Stimulated activated CD8-positive, alpha-beta memory T cell treated with anti-CD3 and anti-CD28 coated beads, Interleukin-2, amount 100 ng/mL, for 1 hour (primary cell): Measurements from ENCODE around the gene SLC26A6.

ENCODE experiments used
- DNase-seq, 2 donors: peaks; one replicate each; pipeline ENCODE4 v3.0.0-alpha.2; 2020; ENCODE audit warnings: low read depth in 2 of 2

The SLC26A6 gene

DNA sequence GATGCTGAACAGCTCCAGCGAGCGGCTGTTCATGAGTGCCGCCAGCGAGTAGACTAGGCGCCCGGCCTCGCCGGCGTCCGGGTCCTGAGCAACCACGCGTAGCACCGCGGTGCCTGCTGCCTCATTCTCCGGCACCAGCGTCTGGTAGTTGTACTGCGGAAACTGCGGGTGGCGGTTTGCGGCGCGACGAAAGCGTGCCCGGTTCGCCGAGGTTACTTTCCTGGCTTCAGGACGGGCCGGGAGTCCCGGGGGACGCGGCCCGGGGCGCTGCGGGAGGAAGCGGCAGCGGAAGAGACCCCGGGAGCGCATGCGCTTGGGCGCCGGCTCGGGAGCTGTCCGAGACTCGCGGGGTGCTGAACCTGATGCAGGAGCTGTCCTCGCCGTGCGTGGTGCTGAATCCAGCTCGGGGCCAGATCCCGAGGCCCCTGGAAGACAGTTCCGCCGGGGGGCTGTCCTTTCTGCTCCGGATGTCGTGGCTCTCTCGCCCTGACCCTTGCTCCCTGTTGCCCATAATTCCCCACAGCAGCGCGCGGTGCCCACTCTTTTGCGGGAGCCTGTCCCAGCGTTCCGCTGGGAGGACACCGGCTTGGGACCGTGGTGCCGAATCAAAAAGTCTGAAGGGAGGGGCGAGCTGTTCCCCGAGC is 26.4 kb upstream of the SLC26A6 start:
- peak; percentile 55 to 57 for DNase-seq

DNA sequence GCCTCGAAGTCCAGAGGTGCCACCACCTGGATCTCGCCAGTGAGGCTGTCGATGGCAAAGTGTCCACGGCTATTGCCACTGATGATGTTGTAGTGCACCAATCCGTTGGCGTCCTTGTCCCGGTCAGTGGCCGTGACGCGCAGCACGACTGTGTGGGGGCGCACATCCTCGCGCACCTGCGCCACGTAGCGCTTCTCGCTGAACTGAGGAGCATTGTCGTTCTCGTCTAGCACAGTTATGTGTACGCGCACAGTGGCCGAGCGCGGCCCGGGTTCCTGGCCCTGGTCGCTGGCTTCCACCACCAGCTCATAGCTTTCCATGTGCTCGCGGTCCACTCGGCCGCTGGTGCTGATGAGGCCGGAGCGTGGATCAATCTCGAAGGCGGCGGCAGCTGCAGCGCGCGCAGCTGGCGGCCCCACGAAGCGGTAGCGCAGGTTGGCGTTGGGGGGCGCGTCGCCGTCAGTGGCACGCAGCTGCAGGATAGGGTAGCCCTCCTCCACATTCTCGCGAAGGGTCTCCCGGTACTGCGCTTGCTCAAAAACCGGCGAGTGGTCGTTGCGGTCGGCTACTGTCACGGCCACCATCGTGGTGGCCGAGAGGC is 25.6 kb upstream of the SLC26A6 start:
- DNase-seq, result no peak

DNA sequence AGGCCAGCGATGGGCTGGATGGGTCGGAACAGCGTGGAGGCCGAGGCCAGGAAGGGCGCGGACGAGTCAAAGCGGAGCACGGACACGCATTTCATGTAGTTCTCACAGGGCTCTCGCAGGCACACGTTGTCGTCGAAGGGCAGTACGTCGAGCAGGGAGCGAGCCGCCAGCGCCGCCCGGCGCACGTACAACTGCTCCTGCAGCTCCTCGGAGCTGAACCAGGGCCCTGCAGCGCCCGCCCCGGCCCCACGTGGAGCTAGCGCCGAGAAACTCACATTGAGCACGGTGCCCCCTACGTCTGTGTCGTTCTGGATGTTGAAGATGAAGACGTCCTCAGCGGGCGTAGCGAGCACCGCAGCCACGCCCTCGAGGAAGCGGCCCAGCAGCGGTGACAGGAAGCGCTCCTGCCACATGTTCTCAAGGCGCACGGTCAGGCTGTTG is 21.6 kb upstream of the SLC26A6 start:
- no peak for DNase-seq

DNA sequence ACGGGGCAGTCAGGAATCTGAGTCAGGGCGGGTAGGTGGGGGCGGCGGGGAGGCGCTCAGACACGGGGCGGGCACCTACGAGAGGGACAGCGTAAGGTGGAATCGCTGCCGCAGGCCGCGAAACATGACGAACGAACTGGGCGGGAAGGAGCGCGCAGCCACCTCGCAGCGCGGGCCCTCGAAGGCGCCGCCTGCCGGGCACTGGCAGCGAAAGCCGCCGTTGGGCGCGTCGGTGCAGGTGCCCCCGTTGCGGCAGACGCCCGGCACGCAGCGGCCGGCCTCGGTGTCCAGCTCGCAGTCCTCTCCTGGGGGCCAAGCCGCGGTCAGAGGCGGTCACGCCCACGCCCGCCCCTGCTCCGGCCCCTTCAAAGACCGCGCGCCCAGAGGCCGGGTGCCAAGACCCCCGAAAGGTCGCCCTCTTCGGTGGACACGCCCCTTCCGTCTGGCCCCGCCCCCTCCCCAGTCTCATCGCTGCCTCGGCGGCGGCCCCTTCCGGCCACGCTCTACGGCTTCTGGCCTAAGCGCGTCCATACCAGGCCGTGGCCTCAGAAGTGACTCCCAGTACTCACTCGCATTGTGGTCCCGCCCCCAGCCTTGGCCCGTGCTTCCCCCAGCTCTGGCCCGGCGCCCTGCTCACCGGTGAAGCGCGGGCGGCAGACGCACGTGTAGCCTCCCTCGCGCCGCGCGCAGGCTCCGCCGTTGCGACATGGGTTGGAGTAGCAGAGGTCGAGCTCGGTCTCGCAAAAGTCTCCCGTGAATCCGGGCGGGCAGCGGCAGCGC is 21.0 kb upstream of the SLC26A6 start:
- DNase-seq, result peak; percentile 68 to 74

DNA sequence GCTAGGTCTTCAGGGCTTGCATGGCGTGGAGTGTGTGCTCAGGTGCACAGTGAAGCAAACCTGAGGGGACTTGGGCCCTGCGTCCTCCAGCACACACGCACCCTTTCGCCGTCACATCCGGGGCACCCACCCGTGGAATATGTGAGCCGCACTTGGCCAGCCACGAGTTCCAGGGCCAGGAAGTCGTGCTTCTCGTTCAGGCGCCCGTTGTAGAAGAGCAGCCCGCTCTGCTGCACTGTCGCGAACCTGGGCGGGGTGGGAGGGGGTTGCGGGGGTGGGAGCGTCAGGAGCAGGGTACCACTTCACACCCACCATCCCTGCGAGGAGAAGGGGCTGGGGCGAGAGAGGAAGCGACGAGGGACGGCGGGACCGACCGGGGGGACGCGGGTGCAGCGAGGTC is 20.3 kb upstream of the SLC26A6 start:
- peak in 1 of 2 donors; percentile 33 for DNase-seq

DNA sequence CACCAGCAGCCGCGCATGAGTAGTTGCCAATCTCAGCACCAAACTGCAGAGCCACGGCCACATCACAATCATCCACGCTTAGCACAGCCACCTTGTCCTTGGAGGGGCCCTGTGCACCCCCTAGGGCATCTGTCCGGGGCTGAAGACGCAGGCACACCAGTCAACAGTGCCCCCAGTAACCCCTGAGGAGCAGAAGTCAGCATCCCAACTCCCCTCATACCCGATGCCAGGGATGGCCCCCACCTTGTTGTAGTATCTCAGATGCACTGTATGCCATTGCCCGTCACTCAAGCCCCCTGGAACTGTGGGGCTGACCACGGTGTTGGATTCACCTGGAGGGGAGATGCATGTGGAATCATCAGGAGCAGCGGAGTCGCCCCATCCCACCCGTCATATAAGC is 19.8 kb upstream of the SLC26A6 start:
- no peak for DNase-seq

DNA sequence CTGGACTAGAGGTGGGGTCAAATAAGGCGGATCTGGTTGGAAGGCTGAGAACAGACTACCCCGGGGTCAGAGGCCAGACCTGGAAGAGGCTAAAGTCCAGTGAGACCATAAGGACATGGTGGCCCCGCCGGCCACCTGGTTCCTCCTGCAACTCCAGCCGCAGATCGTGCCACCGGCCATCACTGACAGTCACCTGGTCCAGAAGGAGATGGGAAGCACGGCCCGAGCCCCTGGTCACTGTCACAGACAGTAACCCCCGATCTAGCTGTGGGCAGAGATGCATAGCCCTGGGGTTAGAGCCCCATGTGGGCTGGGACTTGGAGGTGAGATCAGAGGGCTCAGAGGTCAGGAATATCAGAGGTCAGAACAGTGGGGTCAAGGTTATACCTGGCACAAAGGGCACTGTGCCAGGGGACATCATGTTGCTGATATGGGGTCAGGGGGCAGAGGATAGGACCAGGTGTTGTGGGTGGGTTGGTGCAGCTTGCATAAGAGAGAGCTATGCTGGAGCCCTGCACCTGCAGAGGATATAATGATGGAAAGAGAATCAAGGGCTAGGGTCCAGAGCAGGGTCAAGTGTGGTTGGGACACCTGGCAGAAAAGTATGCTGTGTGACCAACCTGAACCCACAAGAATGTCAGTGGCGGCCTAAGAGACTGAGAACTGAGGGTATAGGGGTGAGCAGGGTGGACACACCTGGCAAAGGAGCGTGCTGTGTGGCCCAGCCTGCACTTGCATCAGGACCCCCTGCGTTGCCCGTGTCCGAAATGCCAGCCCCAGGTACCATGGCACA is 17.9 kb upstream of the SLC26A6 start:
- no peak for DNase-seq

DNA sequence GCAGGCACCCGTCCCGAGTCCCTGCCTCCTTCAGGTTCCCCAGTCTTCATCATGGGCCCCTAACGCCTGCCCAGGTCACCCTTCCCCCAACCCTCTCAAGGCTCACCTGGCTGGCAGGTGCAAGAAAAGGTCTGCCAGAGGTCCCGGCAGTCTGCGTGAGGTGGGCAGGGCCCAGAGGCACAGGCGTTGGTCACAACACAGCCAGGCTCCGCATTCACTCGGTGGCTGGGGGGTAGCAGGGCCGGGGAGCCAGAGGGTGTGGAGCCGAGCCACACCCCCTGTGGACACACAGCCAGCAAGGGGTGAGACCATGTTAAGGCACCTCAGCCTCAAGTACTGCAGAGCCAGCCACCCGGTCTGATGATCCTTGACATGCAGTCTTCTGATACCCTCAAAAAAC is 16.5 kb upstream of the SLC26A6 start:
- no peak for DNase-seq

DNA sequence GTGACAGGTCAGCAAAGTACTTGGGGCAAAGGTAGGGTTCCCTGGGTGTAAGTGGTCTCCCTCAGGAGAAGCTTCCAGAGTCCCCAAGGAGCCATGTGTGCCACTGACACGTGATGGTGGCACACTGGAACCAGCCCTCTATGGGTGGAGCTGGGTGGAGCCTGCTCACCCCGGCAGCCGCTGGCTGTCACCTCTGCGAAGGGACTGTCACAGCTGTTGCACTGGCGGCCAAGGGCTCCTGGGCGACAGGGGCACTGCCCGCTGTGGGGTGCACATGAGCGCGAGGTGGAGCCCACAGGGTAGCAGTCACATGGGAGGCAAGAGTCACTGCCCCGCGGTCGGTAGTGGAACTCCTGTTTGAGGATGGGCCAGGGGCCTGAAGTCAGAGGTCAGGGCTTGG is 15.5 kb upstream of the SLC26A6 start:
- DNase-seq, result no peak

DNA sequence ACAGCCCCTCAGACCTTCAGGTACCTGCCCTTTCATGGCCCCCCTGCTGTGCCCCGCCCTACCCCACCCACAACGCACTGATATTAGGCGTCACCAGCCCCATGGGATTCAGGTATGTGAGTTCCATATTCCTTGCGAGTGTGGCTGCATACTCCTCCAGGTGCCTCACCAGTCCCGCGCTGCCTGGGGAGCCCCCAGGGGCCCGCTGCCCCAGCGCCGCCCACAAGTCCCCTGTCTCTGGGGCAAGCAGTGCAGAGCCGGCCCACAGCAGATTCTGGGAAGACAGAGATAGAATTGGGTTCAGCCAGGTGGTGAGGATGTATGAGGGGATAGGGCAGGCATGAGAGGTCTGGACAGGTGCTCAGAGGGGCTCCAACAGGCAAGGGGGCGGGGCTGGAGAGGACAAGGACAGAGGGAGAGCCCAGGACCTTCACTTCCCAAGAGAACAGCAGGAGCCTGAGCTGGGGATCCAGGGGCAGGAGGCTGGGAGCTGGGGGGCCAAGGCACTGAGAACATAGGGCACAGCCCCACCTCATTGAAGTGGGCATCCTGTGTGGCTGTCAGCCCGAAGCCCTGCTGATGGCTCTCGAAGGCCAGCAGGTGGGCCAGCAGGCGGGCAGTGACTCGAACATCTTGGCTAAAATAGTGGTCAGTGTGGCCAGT is 13.1 kb upstream of the SLC26A6 start:
- no peak for DNase-seq

DNA sequence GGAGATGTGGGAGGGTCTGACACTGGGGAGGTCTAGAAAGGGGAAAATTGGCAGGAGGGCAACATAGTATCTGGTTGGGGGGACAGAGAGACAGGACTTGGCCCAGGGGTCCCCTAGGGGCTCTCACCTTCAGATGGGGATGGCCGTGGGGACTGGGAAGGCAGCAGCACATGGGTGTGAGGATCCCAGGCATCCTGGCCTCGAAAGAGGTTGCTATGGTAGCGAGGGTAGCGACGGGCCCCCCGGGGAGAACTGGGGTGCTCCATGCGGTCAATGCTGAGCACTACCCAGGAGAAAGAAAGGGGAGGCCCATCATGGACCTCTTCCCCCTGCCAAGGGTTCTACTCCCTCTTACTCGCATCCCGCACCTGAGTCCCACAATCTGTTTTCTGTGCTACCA is 12.5 kb upstream of the SLC26A6 start:
- no peak for DNase-seq

DNA sequence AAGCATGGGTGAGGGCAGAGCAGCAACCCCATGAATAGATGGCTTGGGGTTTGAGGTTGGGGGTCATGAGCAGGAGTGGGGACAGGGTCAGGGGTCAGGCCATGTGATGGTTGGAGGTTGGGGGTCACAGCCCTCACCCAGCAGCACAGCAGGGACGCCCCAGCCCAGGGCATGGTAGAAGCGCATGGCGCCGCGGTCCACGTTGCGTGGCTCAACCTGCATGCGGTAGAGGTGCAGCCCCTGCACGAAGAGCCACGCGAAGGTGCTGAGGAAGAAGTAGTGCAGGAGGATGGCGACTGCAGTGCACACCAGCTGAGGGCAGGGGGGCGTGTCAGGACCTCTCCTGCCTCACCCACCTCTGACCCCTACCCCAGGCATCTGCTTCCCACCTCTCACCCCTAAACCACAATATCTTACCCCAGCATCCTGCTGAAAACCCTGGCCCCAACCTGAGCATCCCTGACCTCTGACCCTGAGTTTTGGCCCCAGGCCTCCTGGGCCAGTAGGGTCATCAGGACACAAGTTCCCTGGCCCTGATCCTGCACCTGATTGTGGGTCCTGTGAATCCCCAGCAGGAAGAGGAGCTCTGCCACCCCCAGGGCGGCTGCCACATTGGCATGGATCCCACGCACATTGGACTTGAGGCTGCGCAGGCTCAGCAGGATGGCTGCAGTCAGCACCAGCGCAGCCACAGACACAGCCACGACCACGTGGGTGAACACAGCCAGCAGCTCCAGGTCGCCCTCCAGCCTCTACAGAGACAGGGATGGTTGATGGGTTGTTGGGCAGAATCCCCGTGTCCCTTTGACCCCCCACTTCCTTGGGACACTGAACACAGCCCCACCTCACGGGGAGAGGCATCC is 9.9 kb upstream of the SLC26A6 start:
- DNase-seq, result no peak

DNA sequence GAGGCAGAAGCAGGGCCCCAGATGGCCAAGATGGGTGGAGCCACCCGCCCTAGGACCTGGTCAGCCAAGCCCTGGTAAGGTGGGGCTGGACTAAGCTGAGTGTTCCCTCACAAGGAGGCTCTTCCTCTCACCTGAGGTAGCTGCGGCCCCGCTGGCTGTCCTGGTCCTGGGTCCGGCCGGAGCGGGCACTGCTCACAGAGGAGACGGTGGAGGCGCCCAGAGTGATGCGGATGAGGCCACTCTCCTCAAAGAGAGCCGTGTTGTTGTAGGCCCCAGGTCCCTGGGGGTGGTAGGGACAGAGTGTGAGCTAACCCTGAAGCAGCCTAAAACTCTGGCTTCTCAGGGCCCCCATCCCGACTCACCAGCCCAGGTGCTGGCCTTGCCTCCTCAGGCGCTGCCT is 7.3 kb upstream of the SLC26A6 start:
- no peak for DNase-seq

DNA sequence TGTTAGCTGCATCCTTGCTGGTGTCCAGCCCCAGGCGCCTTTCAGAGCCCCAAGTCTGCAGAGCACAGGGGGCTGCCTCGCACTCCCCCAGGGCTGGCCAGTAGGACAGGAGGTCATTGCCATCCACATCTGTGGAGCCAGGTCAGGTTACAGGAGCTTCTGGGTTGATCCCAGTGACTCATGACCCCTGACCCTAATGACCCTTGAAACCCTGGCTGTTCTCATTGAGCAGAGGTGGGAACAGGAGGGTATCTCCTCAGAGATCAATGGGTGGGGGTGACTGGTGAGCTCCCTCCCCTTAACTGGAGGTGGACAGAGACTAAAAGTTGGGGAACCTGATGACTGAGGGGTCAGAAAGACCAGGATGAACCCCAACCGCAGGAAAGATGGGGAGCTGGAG is 6.1 kb upstream of the SLC26A6 start:
- no peak for DNase-seq

DNA sequence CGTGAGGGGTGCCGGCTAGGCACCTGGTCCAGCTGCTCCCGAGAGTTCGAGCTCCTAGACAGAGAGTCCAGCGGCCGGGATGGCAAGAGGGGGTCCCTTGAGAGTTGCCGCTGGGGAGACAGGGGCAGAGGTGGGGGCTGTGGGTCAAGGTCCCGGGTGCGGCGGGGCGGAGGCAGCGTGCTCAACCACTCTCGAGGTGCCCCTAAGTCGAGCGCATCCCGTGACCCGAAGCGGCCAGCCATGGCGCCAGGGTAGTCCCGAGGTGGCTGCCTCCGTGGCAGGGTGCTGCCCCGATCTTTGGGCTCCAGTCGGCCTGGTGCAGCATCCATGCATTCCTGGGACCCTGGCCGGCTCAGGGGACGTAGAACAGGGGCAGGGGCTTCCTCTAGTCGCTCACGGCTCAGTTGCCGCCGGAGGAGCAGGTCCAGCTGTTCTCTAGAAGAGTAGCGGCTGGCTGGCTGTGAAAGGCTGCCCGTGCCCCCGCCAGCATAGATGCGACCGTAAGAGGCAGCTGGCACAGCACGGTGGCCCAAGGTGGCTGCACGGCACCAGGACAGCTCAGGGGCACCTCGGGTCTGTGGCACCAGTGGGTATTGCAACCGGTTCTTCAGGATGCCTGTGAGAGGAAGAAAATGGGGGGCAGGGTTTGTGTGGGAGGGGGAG is 4.8 kb upstream of the SLC26A6 start:
- DNase-seq, result no peak

DNA sequence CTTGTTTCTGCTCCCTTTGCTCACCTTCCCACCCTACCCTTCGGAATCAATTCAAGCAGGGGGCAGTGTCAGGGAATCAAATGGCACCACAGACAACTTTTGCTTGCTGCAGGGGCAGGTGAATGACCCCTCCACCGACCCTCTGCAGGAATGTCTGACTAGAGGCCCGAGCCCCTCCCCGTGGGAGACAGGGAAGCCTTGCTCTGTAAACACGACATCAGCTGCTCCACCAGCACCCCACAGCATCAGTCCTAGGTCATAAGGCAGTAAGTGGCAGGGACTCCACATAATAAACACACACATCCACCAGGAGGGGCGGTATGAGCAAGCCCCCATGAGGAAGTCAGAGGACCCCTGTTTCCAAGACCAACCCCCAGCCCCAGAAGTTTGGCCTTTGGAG is 2.0 kb upstream of the SLC26A6 start:
- no peak for DNase-seq

DNA sequence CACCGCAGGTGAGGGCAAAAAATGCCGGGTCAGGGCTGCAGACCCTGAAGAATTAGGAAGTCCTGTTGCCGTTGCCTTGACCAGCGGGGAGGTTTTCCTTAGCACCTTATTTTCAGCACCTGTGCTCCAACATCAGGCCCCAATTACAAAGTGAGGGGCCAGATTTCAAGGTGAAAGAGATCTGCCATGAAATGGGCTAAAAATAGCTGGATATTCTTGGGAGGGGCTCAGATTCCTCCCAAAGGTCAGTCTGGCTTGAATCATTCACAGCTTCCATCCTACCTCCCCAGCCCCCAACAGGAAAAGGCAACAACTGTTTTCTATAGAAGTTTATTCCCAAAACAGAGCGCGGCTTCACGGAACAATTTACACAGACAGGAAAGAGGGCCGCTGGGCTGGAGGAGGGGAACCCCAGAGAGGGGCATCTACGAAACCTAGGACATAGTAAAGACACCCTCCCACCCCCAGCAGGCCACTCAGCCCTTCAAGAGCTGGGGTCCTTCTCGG is 941 bp upstream of the SLC26A6 start:
- no peak for DNase-seq

DNA sequence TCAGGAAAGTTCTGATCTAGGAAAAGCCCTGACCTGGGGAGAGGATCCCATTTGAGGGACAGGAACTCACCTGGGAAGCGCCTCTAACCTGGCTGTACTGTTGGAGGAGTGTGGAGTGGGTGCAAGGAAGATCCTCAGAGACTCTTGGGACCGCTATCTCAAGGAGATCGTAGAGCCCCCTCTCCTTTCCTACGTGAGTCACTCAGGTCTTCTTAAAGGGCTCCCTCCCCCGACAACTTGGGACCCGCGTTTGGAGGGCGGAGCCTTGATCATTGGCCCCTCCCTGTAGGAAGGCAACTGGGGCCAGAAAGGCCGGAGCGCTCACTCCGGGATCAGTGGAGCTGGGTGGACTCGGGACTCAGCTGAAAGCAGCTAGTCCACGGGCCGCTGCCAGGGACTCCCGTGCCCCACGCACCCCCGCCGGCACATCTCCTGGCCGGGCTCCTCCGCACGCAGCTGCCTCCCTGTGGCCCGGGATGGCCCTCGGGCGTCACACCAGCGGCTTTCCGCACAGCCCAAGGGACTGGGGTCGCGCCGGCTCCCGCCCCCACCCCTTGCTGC is 520 bp downstream of the SLC26A6 start:
- DNase-seq, result peak in 1 of 2 donors; percentile 29

DNA sequence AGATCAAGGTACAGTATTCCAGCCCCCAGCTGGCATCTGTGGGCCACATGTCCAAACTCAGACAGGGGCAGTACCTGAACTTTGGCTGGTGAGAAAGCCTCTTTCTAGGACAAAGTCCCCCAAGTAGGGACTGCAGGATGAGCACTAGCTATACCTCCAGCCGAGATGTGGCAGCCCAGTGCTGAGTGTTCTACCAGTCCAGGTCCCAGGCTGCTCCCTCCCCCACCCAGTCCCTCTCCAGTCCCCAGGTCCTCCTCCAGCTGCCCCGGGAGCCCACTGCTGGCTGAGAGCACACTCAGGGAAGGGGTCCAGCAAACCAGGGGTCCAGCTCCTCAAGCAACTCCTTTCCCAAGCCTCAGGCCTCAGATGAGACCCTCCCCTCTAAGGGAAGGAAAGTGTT is 1.5 kb downstream of the SLC26A6 start:
- DNase-seq, result no peak

DNA sequence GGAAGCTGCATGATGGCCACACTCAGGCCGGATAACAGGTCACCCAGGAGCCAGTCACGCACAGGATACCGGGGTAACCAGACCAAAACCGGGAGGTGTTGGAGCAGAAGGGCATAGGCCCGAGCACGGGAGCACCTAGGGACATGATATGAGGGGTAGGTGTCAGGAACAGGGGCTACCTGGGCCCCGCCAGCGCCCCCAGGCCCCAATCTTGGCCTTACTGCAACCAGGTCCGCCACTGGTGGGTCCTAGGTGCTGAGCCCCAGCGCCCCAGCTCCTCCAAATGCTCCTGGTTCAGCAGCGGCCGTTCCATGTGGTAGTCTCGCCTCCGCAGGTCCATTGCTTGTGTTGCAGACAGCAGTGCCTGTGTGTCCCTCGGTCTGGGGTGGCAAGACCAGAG is 2.0 kb downstream of the SLC26A6 start:
- DNase-seq, result no peak
